ENCODE measurements around the gene ZNF385B.

ZNF385B gene

GRCh38 chr2:179428649-179429048 is 432.8 kb downstream of the ZNF385B start:
- H3K4me1 ChIP-seq (ENCODE audit: control insufficient read depth, insufficient read depth, low read length), result peaks cover 5% of the 10 kb centered on the region; the same call in 1 of the 2 replicates
- POLR2A ChIA-PET, result no interaction called here
- no peak overlapping the region for H3K4me3 ChIP-seq (ENCODE audit: low read depth, low read length)
- H3K27ac ChIP-seq (ENCODE audit: extremely low read depth, low read depth, low read length), result no peak overlapping the region; the same call in 1 of the 2 replicates
- no peaks in the 10 kb centered on the region for H3K36me3 ChIP-seq (ENCODE audit: control insufficient read depth in 2 of 2, insufficient read depth in 1 of 2, low read length in 2 of 2)
- no peak for TF ChIP-seq BCL11B (tag by site-specific recombination; IDR thresholded peaks at IDR 0.05; ENCODE audit: low read depth)
- no peak for TF ChIP-seq ZNF248 (tag by site-specific recombination; IDR thresholded peaks at IDR 0.05)
- no peak for TF ChIP-seq ZNF629 (tag by site-specific recombination; IDR thresholded peaks at IDR 0.05)
- no peak for TF ChIP-seq ATF2 (tag by site-specific recombination; IDR thresholded peaks at IDR 0.05; ENCODE audit: low read depth)
- no peak for TF ChIP-seq FEZF1 (tag by site-specific recombination; IDR thresholded peaks at IDR 0.05)
- TF ChIP-seq ZNF48 (tag by site-specific recombination; IDR thresholded peaks at IDR 0.05), result no peak
- no peak for TF ChIP-seq ZNF354C (tag by site-specific recombination; IDR thresholded peaks at IDR 0.05; ENCODE audit: borderline replicate concordance, low read depth)
- no peak for TF ChIP-seq ZNF558 (tag by site-specific recombination; IDR thresholded peaks at IDR 0.05)
- no peak for TF ChIP-seq ZSCAN18 (tag by site-specific recombination; IDR thresholded peaks at IDR 0.05)
- no peak for TF ChIP-seq ZNF280C (tag by site-specific recombination; IDR thresholded peaks at IDR 0.05)
- no peak for TF ChIP-seq ZNF133 (tag by site-specific recombination; IDR thresholded peaks at IDR 0.05)
- TF ChIP-seq ZBTB10 (tag by site-specific recombination; IDR thresholded peaks at IDR 0.05), result no peak
- no peaks in the 10 kb centered on the region for H3K9me3 ChIP-seq (ENCODE audit: control insufficient read depth, insufficient read depth, low read depth, low read length)
- CTCF ChIA-PET, result no interaction called here

- Histone ChIP-seq H3K27ac (ENCODE audit: extremely low read depth, low read depth, low read length) (no peak overlapping the region), H3K4me3 (ENCODE audit: low read depth, low read length) (no peak overlapping the region), H3K9me3 (ENCODE audit: control insufficient read depth, insufficient read depth, low read depth, low read length) (no peaks in the 10 kb centered on the region), H3K36me3 (ENCODE audit: control insufficient read depth in 2 of 2, insufficient read depth in 1 of 2, low read length in 2 of 2) (no peaks in the 10 kb centered on the region), H3K4me1 (ENCODE audit: control insufficient read depth, insufficient read depth, low read length) (peaks cover 5% of the 10 kb centered on the region; the same call in 1 of the 2 replicates)
- CTCF ChIA-PET, result interaction anchor here (6.6 kb wide), 1 partner anchor 13 kb away, joined by 42 read pairs; no protein-coding TSS in a partner anchor
- POLR2A ChIA-PET, result no interaction called here
- TF ChIP-seq ZNF248 (tag by site-specific recombination; IDR thresholded peaks at IDR 0.05) (no peak), ZNF184 (tag by site-specific recombination; IDR thresholded peaks at IDR 0.05) (no peak), TRIM28 (IDR thresholded peaks at IDR 0.05; ENCODE audit: borderline replicate concordance, low read length) (no peak), ZNF148 (tag by site-specific recombination; IDR thresholded peaks at IDR 0.05; ENCODE audit: borderline replicate concordance) (no peak), ZNF175 (tag by site-specific recombination; IDR thresholded peaks at IDR 0.05) (no peak), ZNF354C (tag by site-specific recombination; IDR thresholded peaks at IDR 0.05; ENCODE audit: borderline replicate concordance, low read depth) (no peak), GLI4 (tag by site-specific recombination; IDR thresholded peaks at IDR 0.05) (no peak), ATF2 (tag by site-specific recombination; IDR thresholded peaks at IDR 0.05; ENCODE audit: low read depth) (no peak), ZNF610 (tag by site-specific recombination; IDR thresholded peaks at IDR 0.05; ENCODE audit: borderline replicate concordance) (no peak), ZNF155 (tag by site-specific recombination; IDR thresholded peaks at IDR 0.05) (no peak), ZNF521 (tag by site-specific recombination; IDR thresholded peaks at IDR 0.05) (no peak), ZNF777 (tag by site-specific recombination; IDR thresholded peaks at IDR 0.05; ENCODE audit: borderline replicate concordance) (no peak), MYNN (tag by site-specific recombination; IDR thresholded peaks at IDR 0.05; ENCODE audit: borderline replicate concordance) (no peak)
Measured at GRCh38 chr2:179427065-179427464, 434.3 kb downstream of the ZNF385B start.
